K562 (cell line): ENCODE data around the gene BTRC. TPM values are rescaled to one million over a fixed set of nuclear protein-coding genes. Genes with fewer than 3 reads are reported as not detected.

Source experiments
- ATAC-seq: fragments of 200-7000 bp; cut with Tn5 transposase; 3 replicates; pipeline ENCODE4 v1.9.1; 2020; ENCODE audit warnings: moderate library complexity
- BruUV-seq: library from RNA; stranded (reverse); fragments of 400-500 nt; replicated peaks from 2 replicates; lab custom pipeline; 2021; lab: Mats Ljungman, UMichigan
- CTCF ChIA-PET: fragments of 300-600 bp; formaldehyde crosslinking; extraction: SDS; loops from one replicate; lab custom pipeline; 2021; ENCODE audit warnings: low intra/inter-chr PET ratio; lab: Yijun Ruan, JAX
- POLR2A ChIA-PET: fragments of 300-600, 350-650 bp; sonication (Branson Sonifier 250); formaldehyde crosslinking; extraction: SDS; loops from one replicate; lab custom pipeline; 2021; ENCODE audit warnings: antibody characterized with exemption, inconsistent platforms; lab: Yijun Ruan, JAX
- DNase-seq, 4 experiments: peaks; one replicate each; pipeline versions ENCODE4 v3.0.0 to v3.0.0-alpha.2; 2011 to 2018; ENCODE audit warnings: low spot score in 3 of 4, mixed read lengths in 3 of 4; ENCODE audit errors: extremely low read depth in 1 of 4
- FAIRE-seq: peaks from 2 replicates; lab custom pipeline; 2011; peaks lifted over from hg19 to GRCh38; lab: Jason Lieb, UNC
- H2AFZ ChIP-seq: 2 replicates; pipeline ENCODE4 v1.6.0; 2011; ENCODE audit warnings: low read depth, low read length, control low read depth, inconsistent platforms
- H3K27ac ChIP-seq: fragments of 200-600 bp; 3 replicates; pipeline ENCODE4 v1.8.0; 2011; ENCODE audit warnings: low read depth, mild to moderate bottlenecking, control low read depth, inconsistent platforms, low read length, moderate library complexity, mixed read lengths; ENCODE audit errors: extremely low read depth
- H3K27me3 ChIP-seq, 2 experiments: fragments of 300-600 bp in 1 of 2; 2 replicates in 1 of 2; 3 replicates in 1 of 2; pipeline versions ENCODE4 v1.6.0 to v1.8.0; 2011; ENCODE audit warnings: inconsistent platforms in 2 of 2, low read length in 2 of 2, mild to moderate bottlenecking in 1 of 2, mixed read lengths in 1 of 2, moderate library complexity in 1 of 2; ENCODE audit not compliant: control insufficient read depth in 2 of 2, insufficient read depth in 2 of 2
- H3K36me3 ChIP-seq: fragments of 300-600 bp; 3 replicates; pipeline ENCODE4 v1.8.0; 2011; ENCODE audit warnings: mild to moderate bottlenecking, low read length, inconsistent platforms; ENCODE audit not compliant: control insufficient read depth, insufficient read depth
- H3K4me1 ChIP-seq, 2 experiments: fragments of 200-600 bp in 1 of 2; replicated peaks in 1 of 2; 2 replicates in 1 of 2; 3 replicates in 1 of 2; pipeline versions ENCODE4 v1.5.1 to v1.8.0; 2011; ENCODE audit warnings: inconsistent platforms in 2 of 2, low read length in 2 of 2, mild to moderate bottlenecking in 1 of 2, mixed read lengths in 1 of 2, moderate library complexity in 1 of 2; ENCODE audit not compliant: control insufficient read depth in 2 of 2, insufficient read depth in 2 of 2
- H3K4me2 ChIP-seq: 2 replicates; pipeline ENCODE4 v1.6.1; 2011; ENCODE audit warnings: low read length, control low read depth, inconsistent platforms, mixed read lengths; ENCODE audit not compliant: insufficient read depth
- H3K4me3 ChIP-seq: fragments of 200-600 bp; sonication (generic), shearing (Covaris generic); 2 replicates; pipeline ENCODE4 v1.5.1; 2016; ENCODE audit warnings: control low read depth, inconsistent platforms
- H3K79me2 ChIP-seq: fragments of 200-600 bp; 3 replicates; pipeline ENCODE4 v1.8.0; 2011; ENCODE audit warnings: low read length, inconsistent platforms; ENCODE audit not compliant: control insufficient read depth, insufficient read depth
- H3K9ac ChIP-seq, 2 experiments: 2 replicates each; pipeline versions ENCODE4 v1.6.0 to v1.6.1; 2011; ENCODE audit warnings: low read depth in 2 of 2, low read length in 2 of 2, control low read depth in 1 of 2, inconsistent platforms in 1 of 2, mild to moderate bottlenecking in 1 of 2, mixed read lengths in 1 of 2; ENCODE audit not compliant: insufficient read depth in 1 of 2
- H3K9me1 ChIP-seq: one replicate; pipeline ENCODE4 v1.6.0; 2011; ENCODE audit warnings: inconsistent platforms, mild to moderate bottlenecking, low read length, moderate library complexity; ENCODE audit not compliant: control insufficient read depth, insufficient read depth
- H3K9me3 ChIP-seq: replicated peaks from 2 replicates; pipeline ENCODE4 v1.5.1; 2011; ENCODE audit warnings: low read depth, low read length, inconsistent platforms; ENCODE audit not compliant: control insufficient read depth, insufficient read depth
- H4K20me1 ChIP-seq: replicated peaks from 2 replicates; pipeline ENCODE4 v1.6.1; 2011; ENCODE audit warnings: low read length, inconsistent platforms, mixed read lengths; ENCODE audit not compliant: control insufficient read depth, insufficient read depth
- FOXK1 ChIP-seq: sonication (generic); formaldehyde crosslinking; IDR thresholded peaks from 2 replicates; pipeline ENCODE4 v1.8.0; 2022; ENCODE audit warnings: missing genetic modification reagents, mild to moderate bottlenecking, borderline replicate concordance
- SAFB2 ChIP-seq: fragments of 200-400 bp; formaldehyde crosslinking; IDR thresholded peaks from 2 replicates; pipeline ENCODE4 v1.6.1; 2018; ENCODE audit warnings: borderline replicate concordance, low read length, low read depth, moderate library complexity; ENCODE audit not compliant: severe bottlenecking
- ZNF217 ChIP-seq: sonication (generic); formaldehyde crosslinking; IDR thresholded peaks from 2 replicates; pipeline ENCODE4 v1.8.0; 2022; ENCODE audit warnings: mild to moderate bottlenecking, missing genetic modification reagents
- WGBS: fragments of 100-300 bp; shearing (Covaris generic); methylation state at CpG from one replicate; pipeline ENCODE4 v1.1.6; 2016; ENCODE audit warnings: low coverage, mixed read lengths; ENCODE audit not compliant: insufficient coverage; ENCODE audit errors: missing lambda C conversion rate; 5-methylcytosine and 5-hydroxymethylcytosine counted together
- in situ Hi-C: fragments of 300-500 bp; cut with MboI; formaldehyde crosslinking; loops from 4 replicates; pipeline ENCODE4 v1.15.0; 2018; ENCODE audit warnings: inconsistent platforms, mixed read lengths
- intact Hi-C: fragments of 100-400 bp; cut with micrococcal nuclease; formaldehyde crosslinking; loops from 2 replicates; pipeline ENCODE4 v1.14.2; 2022
- polyA plus RNA-seq, 8 experiments: library from polyadenylated mRNA; depleted of rRNA in 4 of 8; stranded (reverse) in 5 of 8; unstranded in 3 of 8; fragments of >200 nt; fragmentation: Nextera tagmentation in 2 of 8; fragmentation: Illumina TruSeq in 1 of 8; extraction: Ambion mirVana in 2 of 8; extraction: Trizol in 1 of 8; gene quantifications; 2 replicates each; pipeline versions ENCODE4 v1.2.1 to v1.2.3, GENCODE V29; 2011 to 2014; ENCODE audit warnings: inconsistent platforms in 1 of 8, missing spikeins in 1 of 8
- total RNA-seq, 7 experiments: library from RNA; depleted of rRNA in 6 of 7; stranded (reverse); fragments of >200 nt in 6 of 7; fragmentation: Illumina TruSeq in 2 of 7; extraction: Trizol in 2 of 7; gene quantifications; 2 replicates each; pipeline versions ENCODE4 v1.2.1 to v1.2.3, GENCODE V29; 2011 to 2021; ENCODE audit warnings: low replicate concordance in 1 of 7
- TF ChIP-seq, protein P1 (sequence below): fragments of 450-650 bp; IDR thresholded peaks from 2 replicates; pipeline ENCODE4 v1.6.1; 2018; ENCODE audit warnings: mild to moderate bottlenecking, low read depth; ENCODE audit not compliant: partially characterized antibody
- TF ChIP-seq, protein P2 (sequence below): fragments of 250-450 bp; sonication (Bioruptor Pico); IDR thresholded peaks from 2 replicates; pipeline ENCODE4 v1.4.0; 2020
- TF ChIP-seq, protein P3 (sequence below): sonication (generic); formaldehyde crosslinking; IDR thresholded peaks from 2 replicates; pipeline ENCODE4 v1.8.0; 2023; ENCODE audit warnings: mild to moderate bottlenecking, missing genetic modification reagents

BTRC gene
- total and polyA plus RNA-seq, 9 of the 15 experiments (the other 6 are each of a cell fraction or from before 2014, with no cell fraction given) = 1.6 to 15.4 (median 7.0) TPM

DNA sequence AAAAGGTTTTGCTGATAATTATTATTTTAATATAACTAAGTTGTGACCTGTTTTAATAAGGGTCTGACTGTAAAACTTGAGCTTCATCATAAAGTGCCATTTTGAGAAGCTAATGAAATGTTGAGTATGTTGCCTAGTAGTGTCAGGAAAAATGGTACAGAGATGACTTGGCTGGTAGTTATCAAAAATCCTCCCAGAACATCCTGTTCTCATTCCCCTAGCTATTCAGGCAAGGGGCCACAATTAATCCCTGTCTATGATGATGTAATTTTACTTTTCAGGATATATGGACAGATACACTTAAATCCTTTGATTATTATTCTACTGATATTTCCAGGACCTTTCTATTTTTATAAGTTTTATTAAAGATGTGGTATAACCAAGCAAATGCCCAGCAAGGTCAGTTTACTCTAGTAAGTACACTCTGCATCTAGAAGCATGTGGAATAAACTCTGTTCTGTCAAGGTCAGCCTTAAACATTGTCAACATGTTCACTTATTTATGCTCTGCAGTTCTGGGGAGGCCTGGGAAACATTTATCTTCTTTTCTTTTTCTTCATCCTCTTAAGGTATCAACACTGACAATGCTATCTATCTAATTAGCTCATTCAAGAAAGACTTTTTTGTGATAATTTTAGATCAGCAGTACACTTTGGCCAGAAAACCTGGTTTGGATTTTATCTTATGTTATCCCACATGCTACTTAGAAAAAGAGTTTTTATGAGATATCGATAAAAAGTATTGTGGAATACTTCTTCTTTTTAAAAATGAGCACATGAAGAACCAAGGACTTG is 32.1 kb downstream of the BTRC start (continued):
- TF ChIP-seq, protein P1, sequence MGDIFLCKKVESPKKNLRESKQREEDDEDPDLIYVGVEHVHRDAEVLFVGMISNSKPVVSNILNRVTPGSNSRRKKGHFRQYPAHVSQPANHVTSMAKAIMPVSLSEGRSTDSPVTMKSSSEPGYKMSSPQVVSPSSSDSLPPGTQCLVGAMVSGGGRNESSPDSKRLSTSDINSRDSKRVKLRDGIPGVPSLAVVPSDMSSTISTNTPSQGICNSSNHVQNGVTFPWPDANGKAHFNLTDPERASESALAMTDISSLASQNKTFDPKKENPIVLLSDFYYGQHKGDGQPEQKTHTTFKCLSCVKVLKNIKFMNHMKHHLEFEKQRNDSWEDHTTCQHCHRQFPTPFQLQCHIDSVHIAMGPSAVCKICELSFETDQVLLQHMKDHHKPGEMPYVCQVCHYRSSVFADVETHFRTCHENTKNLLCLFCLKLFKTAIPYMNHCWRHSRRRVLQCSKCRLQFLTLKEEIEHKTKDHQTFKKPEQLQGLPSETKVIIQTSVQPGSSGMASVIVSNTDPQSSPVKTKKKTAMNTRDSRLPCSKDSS = no peak
- no peak for TF ChIP-seq ZNF217 (CRISPR knock-in tag)

DNA sequence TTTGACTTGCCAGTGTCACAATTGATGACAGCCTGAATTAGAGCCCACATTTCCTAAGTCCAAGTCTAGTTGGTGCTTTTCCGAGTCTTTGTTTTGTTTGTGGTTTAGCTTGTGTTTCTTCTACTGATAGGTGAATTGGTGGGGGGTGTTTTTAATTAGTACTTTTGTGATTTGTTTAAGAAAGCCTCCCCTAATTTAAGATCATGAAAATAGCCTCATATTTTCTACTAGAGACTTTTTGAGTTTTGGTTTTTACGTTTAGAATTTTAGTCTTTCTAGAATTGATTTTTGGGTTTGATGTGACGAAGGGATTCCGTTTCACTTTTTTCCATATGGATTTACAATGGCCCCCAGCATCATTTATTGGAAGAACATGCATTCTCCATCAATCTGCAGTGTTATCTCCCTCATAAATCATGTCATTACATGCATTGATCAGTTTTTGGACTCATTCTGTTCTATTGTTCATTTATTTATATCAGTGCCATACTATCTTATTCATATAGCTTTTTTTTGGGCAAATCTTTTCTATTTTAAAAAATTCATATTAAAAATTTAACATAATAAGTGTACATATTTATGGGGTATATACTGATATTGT is 32.8 kb downstream of the BTRC start:
- Histone ChIP-seq H3K9me3 (no peaks in the 10 kb centered on the region), H3K79me2 (no peaks in the 10 kb centered on the region), H3K4me2 (no peak overlapping the region), H3K9me1 (no peaks in the 10 kb centered on the region), H4K20me1 (no peaks in the 10 kb centered on the region; the same call in 1 of the 2 replicates), H3K36me3 (no peaks in the 10 kb centered on the region), H3K27me3 (no peaks in the 10 kb centered on the region), H3K4me3 (no peak overlapping the region), H3K4me1 (no peaks in the 10 kb centered on the region), H2AFZ (no peak overlapping the region), H3K27ac (no peak overlapping the region), H3K9ac (no peak overlapping the region)
- FAIRE-seq (no peak), DNase-seq (no peak), ATAC-seq (no peak)
- in situ Hi-C loops = no loop called here
- CTCF ChIA-PET = no interaction called here
- TF ChIP-seq SAFB2 = no peak
- no peak for TF ChIP-seq FOXK1 (CRISPR knock-in tag)
- TF ChIP-seq, protein P2, sequence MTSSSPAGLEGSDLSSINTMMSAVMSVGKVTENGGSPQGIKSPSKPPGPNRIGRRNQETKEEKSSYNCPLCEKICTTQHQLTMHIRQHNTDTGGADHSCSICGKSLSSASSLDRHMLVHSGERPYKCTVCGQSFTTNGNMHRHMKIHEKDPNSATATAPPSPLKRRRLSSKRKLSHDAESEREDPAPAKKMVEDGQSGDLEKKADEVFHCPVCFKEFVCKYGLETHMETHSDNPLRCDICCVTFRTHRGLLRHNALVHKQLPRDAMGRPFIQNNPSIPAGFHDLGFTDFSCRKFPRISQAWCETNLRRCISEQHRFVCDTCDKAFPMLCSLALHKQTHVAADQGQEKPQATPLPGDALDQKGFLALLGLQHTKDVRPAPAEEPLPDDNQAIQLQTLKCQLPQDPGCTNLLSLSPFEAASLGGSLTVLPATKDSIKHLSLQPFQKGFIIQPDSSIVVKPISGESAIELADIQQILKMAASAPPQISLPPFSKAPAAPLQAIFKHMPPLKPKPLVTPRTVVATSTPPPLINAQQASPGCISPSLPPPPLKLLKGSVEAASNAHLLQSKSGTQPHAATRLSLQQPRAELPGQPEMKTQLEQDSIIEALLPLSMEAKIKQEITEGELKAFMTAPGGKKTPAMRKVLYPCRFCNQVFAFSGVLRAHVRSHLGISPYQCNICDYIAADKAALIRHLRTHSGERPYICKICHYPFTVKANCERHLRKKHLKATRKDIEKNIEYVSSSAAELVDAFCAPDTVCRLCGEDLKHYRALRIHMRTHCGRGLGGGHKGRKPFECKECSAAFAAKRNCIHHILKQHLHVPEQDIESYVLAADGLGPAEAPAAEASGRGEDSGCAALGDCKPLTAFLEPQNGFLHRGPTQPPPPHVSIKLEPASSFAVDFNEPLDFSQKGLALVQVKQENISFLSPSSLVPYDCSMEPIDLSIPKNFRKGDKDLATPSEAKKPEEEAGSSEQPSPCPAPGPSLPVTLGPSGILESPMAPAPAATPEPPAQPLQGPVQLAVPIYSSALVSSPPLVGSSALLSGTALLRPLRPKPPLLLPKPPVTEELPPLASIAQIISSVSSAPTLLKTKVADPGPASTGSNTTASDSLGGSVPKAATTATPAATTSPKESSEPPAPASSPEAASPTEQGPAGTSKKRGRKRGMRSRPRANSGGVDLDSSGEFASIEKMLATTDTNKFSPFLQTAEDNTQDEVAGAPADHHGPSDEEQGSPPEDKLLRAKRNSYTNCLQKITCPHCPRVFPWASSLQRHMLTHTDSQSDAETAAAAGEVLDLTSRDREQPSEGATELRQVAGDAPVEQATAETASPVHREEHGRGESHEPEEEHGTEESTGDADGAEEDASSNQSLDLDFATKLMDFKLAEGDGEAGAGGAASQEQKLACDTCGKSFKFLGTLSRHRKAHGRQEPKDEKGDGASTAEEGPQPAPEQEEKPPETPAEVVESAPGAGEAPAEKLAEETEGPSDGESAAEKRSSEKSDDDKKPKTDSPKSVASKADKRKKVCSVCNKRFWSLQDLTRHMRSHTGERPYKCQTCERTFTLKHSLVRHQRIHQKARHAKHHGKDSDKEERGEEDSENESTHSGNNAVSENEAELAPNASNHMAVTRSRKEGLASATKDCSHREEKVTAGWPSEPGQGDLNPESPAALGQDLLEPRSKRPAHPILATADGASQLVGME (CRISPR knock-in tag) = no peak
- TF ChIP-seq, protein P3, sequence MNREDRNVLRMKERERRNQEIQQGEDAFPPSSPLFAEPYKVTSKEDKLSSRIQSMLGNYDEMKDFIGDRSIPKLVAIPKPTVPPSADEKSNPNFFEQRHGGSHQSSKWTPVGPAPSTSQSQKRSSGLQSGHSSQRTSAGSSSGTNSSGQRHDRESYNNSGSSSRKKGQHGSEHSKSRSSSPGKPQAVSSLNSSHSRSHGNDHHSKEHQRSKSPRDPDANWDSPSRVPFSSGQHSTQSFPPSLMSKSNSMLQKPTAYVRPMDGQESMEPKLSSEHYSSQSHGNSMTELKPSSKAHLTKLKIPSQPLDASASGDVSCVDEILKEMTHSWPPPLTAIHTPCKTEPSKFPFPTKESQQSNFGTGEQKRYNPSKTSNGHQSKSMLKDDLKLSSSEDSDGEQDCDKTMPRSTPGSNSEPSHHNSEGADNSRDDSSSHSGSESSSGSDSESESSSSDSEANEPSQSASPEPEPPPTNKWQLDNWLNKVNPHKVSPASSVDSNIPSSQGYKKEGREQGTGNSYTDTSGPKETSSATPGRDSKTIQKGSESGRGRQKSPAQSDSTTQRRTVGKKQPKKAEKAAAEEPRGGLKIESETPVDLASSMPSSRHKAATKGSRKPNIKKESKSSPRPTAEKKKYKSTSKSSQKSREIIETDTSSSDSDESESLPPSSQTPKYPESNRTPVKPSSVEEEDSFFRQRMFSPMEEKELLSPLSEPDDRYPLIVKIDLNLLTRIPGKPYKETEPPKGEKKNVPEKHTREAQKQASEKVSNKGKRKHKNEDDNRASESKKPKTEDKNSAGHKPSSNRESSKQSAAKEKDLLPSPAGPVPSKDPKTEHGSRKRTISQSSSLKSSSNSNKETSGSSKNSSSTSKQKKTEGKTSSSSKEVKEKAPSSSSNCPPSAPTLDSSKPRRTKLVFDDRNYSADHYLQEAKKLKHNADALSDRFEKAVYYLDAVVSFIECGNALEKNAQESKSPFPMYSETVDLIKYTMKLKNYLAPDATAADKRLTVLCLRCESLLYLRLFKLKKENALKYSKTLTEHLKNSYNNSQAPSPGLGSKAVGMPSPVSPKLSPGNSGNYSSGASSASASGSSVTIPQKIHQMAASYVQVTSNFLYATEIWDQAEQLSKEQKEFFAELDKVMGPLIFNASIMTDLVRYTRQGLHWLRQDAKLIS (CRISPR knock-in tag) = no peak
- 48% methylated on average over 4 of the region's 4 CpGs for WGBS
- POLR2A ChIA-PET = no interaction called here
- BruUV-seq = no TSS peak
- intact Hi-C loops = no loop called here
